SK-N-SH (cell line): ENCODE results near the gene SIM1. TPM values are rescaled to one million over a fixed set of nuclear protein-coding genes. Genes with fewer than 3 reads are reported as not detected.

Experiments
- CTCF ChIA-PET: fragments of 300-600, 350-600 bp; formaldehyde crosslinking; extraction: SDS; loops from one replicate; lab custom pipeline; 2021; lab: Yijun Ruan, JAX
- POLR2A ChIA-PET: fragments of 350-600 bp; sonication (Branson Sonifier 250); formaldehyde crosslinking; extraction: SDS; loops from one replicate; lab custom pipeline; 2020; ENCODE audit warnings: antibody characterized with exemption, inconsistent platforms; lab: Yijun Ruan, JAX
- DNase-seq: peaks from one replicate; pipeline ENCODE4 v3.0.0; 2012
- H2AFZ ChIP-seq: fragments of 200-600 bp; sonication (generic); 2 replicates; pipeline ENCODE4 v1.8.1; 2016; ENCODE audit warnings: antibody characterized with exemption, mild to moderate bottlenecking, low read depth
- H3F3A ChIP-seq: fragments of 200-600 bp; sonication (generic); replicated peaks from 2 replicates; pipeline ENCODE3; 2016; ENCODE audit warnings: antibody characterized with exemption, mild to moderate bottlenecking; ENCODE audit not compliant: insufficient read depth
- H3K27ac ChIP-seq, 2 experiments: fragments of 200-500 bp in 1 of 2; fragments of 200-600 bp in 1 of 2; sonication (Bioruptor generic) in 1 of 2; sonication (generic), shearing (Covaris generic) in 1 of 2; 2 replicates each; pipeline versions ENCODE4 v1.5.1 to v1.6.1; 2014 to 2016; ENCODE audit warnings: low read depth in 2 of 2, inconsistent platforms in 1 of 2, low read length in 1 of 2, mild to moderate bottlenecking in 1 of 2, mixed read lengths in 1 of 2
- H3K27me3 ChIP-seq: fragments of 200-600 bp; sonication (generic), shearing (Covaris generic); 2 replicates; pipeline ENCODE4 v1.6.1; 2016; ENCODE audit warnings: mixed run types; ENCODE audit not compliant: insufficient read depth
- H3K36me3 ChIP-seq, 2 experiments: fragments of 200-500 bp in 1 of 2; fragments of 200-600 bp in 1 of 2; sonication (Bioruptor generic) in 1 of 2; sonication (generic) in 1 of 2; replicated peaks in 1 of 2; 2 replicates each; pipeline versions ENCODE3 to v1.5.1; 2014 to 2016; ENCODE audit warnings: low read length in 1 of 2, mild to moderate bottlenecking in 1 of 2; ENCODE audit not compliant: insufficient read depth in 2 of 2, control insufficient read depth in 1 of 2
- H3K4me1 ChIP-seq, 2 experiments: fragments of 200-500 bp in 1 of 2; fragments of 200-600 bp in 1 of 2; sonication (Bioruptor generic) in 1 of 2; sonication (generic), shearing (Covaris generic) in 1 of 2; 2 replicates each; pipeline versions ENCODE4 v1.5.1 to v1.6.1; 2014 to 2016; ENCODE audit warnings: low read depth in 1 of 2, low read length in 1 of 2, mixed run types in 1 of 2; ENCODE audit not compliant: insufficient read depth in 2 of 2, control insufficient read depth in 1 of 2
- H3K4me2 ChIP-seq: fragments of 200-600 bp; sonication (generic), shearing (Covaris generic); 2 replicates; pipeline ENCODE4 v1.6.1; 2017; ENCODE audit warnings: mixed run types
- H3K4me3 ChIP-seq, 2 experiments: fragments of 200-500 bp in 1 of 2; fragments of 200-600 bp in 1 of 2; sonication (Bioruptor generic) in 1 of 2; sonication (generic), shearing (Covaris generic) in 1 of 2; 2 replicates each; pipeline versions ENCODE4 v1.5.1 to v1.8.1; 2014 to 2016; ENCODE audit warnings: low read depth in 2 of 2, inconsistent platforms in 1 of 2, low read length in 1 of 2, mild to moderate bottlenecking in 1 of 2, mixed read lengths in 1 of 2, moderate library complexity in 1 of 2
- H3K79me2 ChIP-seq: fragments of 200-600 bp; sonication (generic); 2 replicates; pipeline ENCODE4 v1.8.1; 2017; ENCODE audit warnings: mild to moderate bottlenecking; ENCODE audit not compliant: insufficient read depth
- H3K9ac ChIP-seq: fragments of 200-600 bp; sonication (generic); 2 replicates; pipeline ENCODE4 v1.6.1; 2017; ENCODE audit warnings: mixed run types
- H3K9me2 ChIP-seq: fragments of 200-600 bp; sonication (generic); 2 replicates; pipeline ENCODE4 v1.6.1; 2017; ENCODE audit warnings: mixed run types
- H3K9me3 ChIP-seq: fragments of 200-600 bp; sonication (generic); 2 replicates; pipeline ENCODE4 v1.6.1; 2017; ENCODE audit warnings: mixed run types, mild to moderate bottlenecking, moderate library complexity
- H4K20me1 ChIP-seq: fragments of 200-600 bp; sonication (generic); 2 replicates; pipeline ENCODE4 v1.6.1; 2017; ENCODE audit warnings: mild to moderate bottlenecking, mixed run types; ENCODE audit not compliant: insufficient read depth
- FOXJ3 ChIP-seq: sonication (generic); formaldehyde crosslinking; IDR thresholded peaks from 2 replicates; pipeline ENCODE4 v1.5.1; 2020; ENCODE audit warnings: mild to moderate bottlenecking, missing genetic modification reagents
- GABPA ChIP-seq: IDR thresholded peaks from 2 replicates; pipeline ENCODE4 v1.4.0; 2012; ENCODE audit warnings: low read depth, mild to moderate bottlenecking
- GATA2 ChIP-seq: sonication (generic); formaldehyde crosslinking; IDR thresholded peaks from 2 replicates; pipeline ENCODE4 v1.5.0; 2020; ENCODE audit warnings: mild to moderate bottlenecking, missing genetic modification reagents
- NFIC ChIP-seq: IDR thresholded peaks from 2 replicates; pipeline ENCODE4 v1.4.0; 2012; ENCODE audit warnings: borderline replicate concordance
- TCF12 ChIP-seq: IDR thresholded peaks from 2 replicates; pipeline ENCODE4 v1.4.0; 2012
- WGBS: methylation state at CpG from one replicate; pipeline ENCODE4 v1.1.6; 2017; ENCODE audit warnings: low lambda C conversion rate; 5-methylcytosine and 5-hydroxymethylcytosine counted together
- polyA plus RNA-seq, 3 experiments: library from polyadenylated mRNA; depleted of rRNA; stranded (reverse); fragments of >200 nt; gene quantifications; 2 replicates each; pipeline ENCODE4 v1.2.3, GENCODE V29; 2012
- TF ChIP-seq, protein P1 (sequence below): fragments of 200-600 bp; sonication (generic); IDR thresholded peaks from 2 replicates; pipeline ENCODE4 v1.6.1; 2017; ENCODE audit warnings: antibody characterized with exemption, mild to moderate bottlenecking, moderate library complexity
- TF ChIP-seq, protein P2 (sequence below): IDR thresholded peaks from 2 replicates; pipeline ENCODE4; 2012
- TF ChIP-seq, protein P3 (sequence below): fragments of 150-350 bp; IDR thresholded peaks from 2 replicates; pipeline ENCODE4 v1.6.1; 2017; ENCODE audit warnings: antibody characterized with exemption, low read length, low read depth, borderline replicate concordance
- TF ChIP-seq, protein P4 (sequence below): IDR thresholded peaks from 2 replicates; pipeline ENCODE4 v1.4.0; 2012; ENCODE audit warnings: low read depth, borderline replicate concordance
- TF ChIP-seq, protein P5 (sequence below): IDR thresholded peaks from 2 replicates; pipeline ENCODE4 v1.4.0; 2012; ENCODE audit warnings: low read depth

The SIM1 gene
- polyA plus RNA-seq, 1 of the 3 experiments (the other 2 are of a cell fraction), result not detected

DNA sequence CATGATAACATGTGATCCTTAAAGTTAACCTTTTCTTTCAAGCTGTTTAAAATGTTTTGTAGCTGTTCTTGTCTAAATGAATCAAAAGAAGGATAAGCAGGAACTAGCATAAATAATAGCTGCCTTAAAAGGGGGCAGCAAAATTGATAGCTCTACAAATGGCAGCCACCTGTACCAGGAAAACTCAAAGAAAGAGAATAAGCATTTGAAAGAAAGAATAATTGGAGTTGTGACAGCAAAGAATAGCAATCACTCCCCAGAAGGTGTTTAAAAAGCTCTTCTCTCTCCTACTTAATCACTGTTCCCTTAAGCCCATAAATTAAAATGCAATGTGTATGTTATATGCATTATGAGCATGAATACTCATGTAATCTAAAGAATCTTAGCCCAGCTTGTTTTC lies 114.6 kb downstream of the SIM1 start:
- H3K4me3 ChIP-seq, result no peak overlapping the region
- no peaks in the 10 kb centered on the region for H3K79me2 ChIP-seq
- H3K4me1 ChIP-seq, result peaks cover 0 to 22% of the 10 kb centered on the region in 2 experiments; a peak in 1 of 4 replicates
- no peaks in the 10 kb centered on the region for H3K9me3 ChIP-seq
- TF ChIP-seq NFIC (no peak), GABPA (no peak), TCF12 (no peak), FOXJ3 (CRISPR knock-in tag) (no peak), GATA2 (CRISPR knock-in tag) (no peak)
- TF ChIP-seq, protein P1, sequence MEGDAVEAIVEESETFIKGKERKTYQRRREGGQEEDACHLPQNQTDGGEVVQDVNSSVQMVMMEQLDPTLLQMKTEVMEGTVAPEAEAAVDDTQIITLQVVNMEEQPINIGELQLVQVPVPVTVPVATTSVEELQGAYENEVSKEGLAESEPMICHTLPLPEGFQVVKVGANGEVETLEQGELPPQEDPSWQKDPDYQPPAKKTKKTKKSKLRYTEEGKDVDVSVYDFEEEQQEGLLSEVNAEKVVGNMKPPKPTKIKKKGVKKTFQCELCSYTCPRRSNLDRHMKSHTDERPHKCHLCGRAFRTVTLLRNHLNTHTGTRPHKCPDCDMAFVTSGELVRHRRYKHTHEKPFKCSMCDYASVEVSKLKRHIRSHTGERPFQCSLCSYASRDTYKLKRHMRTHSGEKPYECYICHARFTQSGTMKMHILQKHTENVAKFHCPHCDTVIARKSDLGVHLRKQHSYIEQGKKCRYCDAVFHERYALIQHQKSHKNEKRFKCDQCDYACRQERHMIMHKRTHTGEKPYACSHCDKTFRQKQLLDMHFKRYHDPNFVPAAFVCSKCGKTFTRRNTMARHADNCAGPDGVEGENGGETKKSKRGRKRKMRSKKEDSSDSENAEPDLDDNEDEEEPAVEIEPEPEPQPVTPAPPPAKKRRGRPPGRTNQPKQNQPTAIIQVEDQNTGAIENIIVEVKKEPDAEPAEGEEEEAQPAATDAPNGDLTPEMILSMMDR, result no peak
- TF ChIP-seq, protein P2, sequence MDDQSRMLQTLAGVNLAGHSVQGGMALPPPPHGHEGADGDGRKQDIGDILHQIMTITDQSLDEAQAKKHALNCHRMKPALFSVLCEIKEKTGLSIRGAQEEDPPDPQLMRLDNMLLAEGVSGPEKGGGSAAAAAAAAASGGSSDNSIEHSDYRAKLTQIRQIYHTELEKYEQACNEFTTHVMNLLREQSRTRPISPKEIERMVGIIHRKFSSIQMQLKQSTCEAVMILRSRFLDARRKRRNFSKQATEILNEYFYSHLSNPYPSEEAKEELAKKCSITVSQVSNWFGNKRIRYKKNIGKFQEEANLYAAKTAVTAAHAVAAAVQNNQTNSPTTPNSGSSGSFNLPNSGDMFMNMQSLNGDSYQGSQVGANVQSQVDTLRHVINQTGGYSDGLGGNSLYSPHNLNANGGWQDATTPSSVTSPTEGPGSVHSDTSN, result no peak
- TF ChIP-seq, protein P3, sequence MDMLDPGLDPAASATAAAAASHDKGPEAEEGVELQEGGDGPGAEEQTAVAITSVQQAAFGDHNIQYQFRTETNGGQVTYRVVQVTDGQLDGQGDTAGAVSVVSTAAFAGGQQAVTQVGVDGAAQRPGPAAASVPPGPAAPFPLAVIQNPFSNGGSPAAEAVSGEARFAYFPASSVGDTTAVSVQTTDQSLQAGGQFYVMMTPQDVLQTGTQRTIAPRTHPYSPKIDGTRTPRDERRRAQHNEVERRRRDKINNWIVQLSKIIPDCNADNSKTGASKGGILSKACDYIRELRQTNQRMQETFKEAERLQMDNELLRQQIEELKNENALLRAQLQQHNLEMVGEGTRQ, result no peak
- TF ChIP-seq, protein P4, sequence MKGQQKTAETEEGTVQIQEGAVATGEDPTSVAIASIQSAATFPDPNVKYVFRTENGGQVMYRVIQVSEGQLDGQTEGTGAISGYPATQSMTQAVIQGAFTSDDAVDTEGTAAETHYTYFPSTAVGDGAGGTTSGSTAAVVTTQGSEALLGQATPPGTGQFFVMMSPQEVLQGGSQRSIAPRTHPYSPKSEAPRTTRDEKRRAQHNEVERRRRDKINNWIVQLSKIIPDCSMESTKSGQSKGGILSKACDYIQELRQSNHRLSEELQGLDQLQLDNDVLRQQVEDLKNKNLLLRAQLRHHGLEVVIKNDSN, result no peak
- H3K36me3 ChIP-seq, result no peaks in the 10 kb centered on the region
- no peaks in the 10 kb centered on the region for H3K27me3 ChIP-seq
- ChIA-PET POLR2A (no interaction called here), CTCF (no interaction called here)
- H3K27ac ChIP-seq, result no peak overlapping the region
- no peak overlapping the region for H3K9ac ChIP-seq
- H3K4me2 ChIP-seq, result no peak overlapping the region
- no peak for DNase-seq
- no peaks in the 10 kb centered on the region for H4K20me1 ChIP-seq
- H2AFZ ChIP-seq, result no peak overlapping the region
- H3F3A ChIP-seq, result peaks cover 17% of the 10 kb centered on the region
- H3K9me2 ChIP-seq, result no peaks in the 10 kb centered on the region

DNA sequence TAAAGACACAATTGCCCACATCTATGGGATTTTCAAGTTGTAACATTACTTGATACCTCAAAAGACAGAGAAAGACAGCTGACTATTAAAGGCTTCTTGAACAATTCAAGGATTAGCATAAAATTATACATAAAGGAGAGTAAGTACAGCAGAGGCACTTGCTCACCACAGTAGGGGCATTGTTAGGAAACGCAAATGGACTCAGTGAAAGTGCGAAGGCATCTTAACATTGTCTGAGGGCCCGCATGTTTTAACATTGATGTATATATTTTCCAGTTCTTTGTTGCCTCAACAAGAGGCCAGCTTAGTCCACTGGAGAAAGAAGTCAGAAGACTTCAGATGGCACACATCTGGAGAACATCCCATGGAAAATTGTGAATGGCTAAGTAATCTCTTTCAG lies 115.4 kb downstream of the SIM1 start:
- H3K9me2 ChIP-seq, result no peaks in the 10 kb centered on the region
- no peak overlapping the region for H3K27ac ChIP-seq
- no peak overlapping the region for H2AFZ ChIP-seq
- H3K27me3 ChIP-seq, result no peaks in the 10 kb centered on the region
- no peak overlapping the region for H3K4me3 ChIP-seq
- H3K9ac ChIP-seq, result no peak overlapping the region
- H4K20me1 ChIP-seq, result no peaks in the 10 kb centered on the region
- H3K9me3 ChIP-seq, result no peaks in the 10 kb centered on the region
- H3K4me1 ChIP-seq, result peaks cover 0 to 22% of the 10 kb centered on the region in 2 experiments; a peak in 1 of 4 replicates
- peaks cover 17% of the 10 kb centered on the region for H3F3A ChIP-seq
- no peaks in the 10 kb centered on the region for H3K79me2 ChIP-seq
- no peak overlapping the region for H3K4me2 ChIP-seq
- 84% methylated on average over 3 of the region's 3 CpGs for WGBS
- no peaks in the 10 kb centered on the region for H3K36me3 ChIP-seq
- TF ChIP-seq, protein P5, sequence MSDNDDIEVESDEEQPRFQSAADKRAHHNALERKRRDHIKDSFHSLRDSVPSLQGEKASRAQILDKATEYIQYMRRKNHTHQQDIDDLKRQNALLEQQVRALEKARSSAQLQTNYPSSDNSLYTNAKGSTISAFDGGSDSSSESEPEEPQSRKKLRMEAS, result no peak
- ChIA-PET CTCF (no interaction called here), POLR2A (no interaction called here)
- DNase-seq, result no peak
